GM18907 (cell line): ENCODE results near the gene RAB3C.

ENCODE experiments used
- ATAC-seq: cut with Tn5 transposase; IDR thresholded peaks from one replicate; pipeline ENCODE4 v1.9.1; 2021; ENCODE audit warnings: mild to moderate bottlenecking, moderate library complexity; ENCODE audit not compliant: unreplicated experiment

The RAB3C gene

GRCh38 chr5:58813855-58814254 lies 231.0 kb downstream of the RAB3C start:
- ATAC-seq: no peak

- no peak for ATAC-seq
Measured at GRCh38 chr5:58816181-58816731, 233.4 kb downstream of the RAB3C start.

- ATAC-seq: no peak
Measured at GRCh38 chr5:58818465-58818864, 235.6 kb downstream of the RAB3C start.

- ATAC-seq: no peak
Measured at GRCh38 chr5:58825441-58825840, 242.6 kb downstream of the RAB3C start.

GRCh38 chr5:58825899-58826298 lies 243.0 kb downstream of the RAB3C start:
- no peak for ATAC-seq

GRCh38 chr5:58827463-58827862 lies 244.6 kb downstream of the RAB3C start:
- ATAC-seq: no peak

GRCh38 chr5:58828258-58828657 lies 245.4 kb downstream of the RAB3C start:
- ATAC-seq: no peak

GRCh38 chr5:58834242-58835225 lies 251.7 kb downstream of the RAB3C start:
- ATAC-seq: no peak

GRCh38 chr5:58836351-58836750 lies 253.5 kb downstream of the RAB3C start:
- no peak for ATAC-seq

GRCh38 chr5:58838729-58839128 lies 255.9 kb downstream of the RAB3C start:
- ATAC-seq: no peak

- ATAC-seq: no peak
Measured at GRCh38 chr5:58842852-58843251, 260.0 kb downstream of the RAB3C start.

- no peak for ATAC-seq
Measured at GRCh38 chr5:58844395-58844794, 261.5 kb downstream of the RAB3C start.

- no peak for ATAC-seq
Measured at GRCh38 chr5:58847041-58847440, 264.2 kb downstream of the RAB3C start.

GRCh38 chr5:58849223-58849622 lies 266.3 kb downstream of the RAB3C start:
- ATAC-seq: no peak

- ATAC-seq: peak; percentile 69
Measured at GRCh38 chr5:58849921-58850667, 267.2 kb downstream of the RAB3C start.

GRCh38 chr5:58851153-58851552 lies 268.3 kb downstream of the RAB3C start:
- no peak for ATAC-seq

- no peak for ATAC-seq
Measured at GRCh38 chr5:58851571-58851970, 268.7 kb downstream of the RAB3C start.

- ATAC-seq: no peak
Measured at GRCh38 chr5:58852566-58852965, 269.7 kb downstream of the RAB3C start.

- no peak for ATAC-seq
Measured at GRCh38 chr5:58854441-58854840, 271.6 kb downstream of the RAB3C start.

- peak; percentile 77 for ATAC-seq
Measured at GRCh38 chr5:58855851-58856739, 273.2 kb downstream of the RAB3C start.

GRCh38 chr5:58857609-58858008 lies 274.7 kb downstream of the RAB3C start:
- no peak for ATAC-seq
